ENCODE measurements around the gene RFX3.

Gene RFX3

GRCh38 chr9:3475300-3476020, 50.3 kb downstream of the RFX3 start:
- no peak for FAIRE-seq

DNA sequence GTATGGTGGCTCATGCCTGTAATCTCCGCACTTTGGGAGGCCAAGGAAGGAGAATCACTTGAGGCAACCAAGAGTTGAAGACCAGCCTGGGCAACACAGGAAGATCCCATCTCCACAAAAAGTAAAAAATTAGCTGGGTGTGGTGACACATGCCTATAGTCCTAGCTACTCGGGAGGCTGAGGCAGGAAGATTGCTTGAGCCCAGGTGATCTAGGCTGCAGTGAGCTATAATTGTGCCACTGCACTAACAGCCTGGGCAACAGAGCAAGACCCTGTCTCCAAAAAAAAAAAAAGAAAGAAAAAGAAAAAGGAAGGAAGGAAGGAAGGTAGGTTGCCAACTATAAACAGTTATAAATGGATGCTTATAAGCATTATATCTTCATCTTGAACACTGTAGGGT, 51.0 kb downstream of the RFX3 start:
- no peak for FAIRE-seq

DNA sequence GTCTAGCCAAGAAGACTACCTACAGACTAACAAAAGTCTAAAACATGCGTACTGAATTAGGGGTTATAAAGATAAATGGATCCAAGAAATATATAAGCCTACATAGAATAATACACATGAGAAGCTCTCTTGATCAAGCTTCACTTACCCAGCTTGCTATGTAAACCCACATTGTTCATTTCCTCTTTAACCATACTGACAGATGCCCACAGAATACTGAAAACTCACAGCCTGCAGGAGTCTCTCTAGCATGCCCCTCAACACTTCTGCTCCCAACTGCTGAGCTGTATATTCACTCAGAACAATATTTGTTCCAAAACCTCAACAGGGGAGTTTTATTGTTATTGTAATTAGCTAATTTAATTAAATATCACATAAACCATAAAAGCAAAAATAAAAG, 52.4 kb downstream of the RFX3 start:
- FAIRE-seq = no peak

GRCh38 chr9:3471883-3472282, 53.9 kb downstream of the RFX3 start:
- FAIRE-seq = no peak

- FAIRE-seq = peak; percentile 49
Observed at GRCh38 chr9:3468421-3469205, 57.2 kb downstream of the RFX3 start.

DNA sequence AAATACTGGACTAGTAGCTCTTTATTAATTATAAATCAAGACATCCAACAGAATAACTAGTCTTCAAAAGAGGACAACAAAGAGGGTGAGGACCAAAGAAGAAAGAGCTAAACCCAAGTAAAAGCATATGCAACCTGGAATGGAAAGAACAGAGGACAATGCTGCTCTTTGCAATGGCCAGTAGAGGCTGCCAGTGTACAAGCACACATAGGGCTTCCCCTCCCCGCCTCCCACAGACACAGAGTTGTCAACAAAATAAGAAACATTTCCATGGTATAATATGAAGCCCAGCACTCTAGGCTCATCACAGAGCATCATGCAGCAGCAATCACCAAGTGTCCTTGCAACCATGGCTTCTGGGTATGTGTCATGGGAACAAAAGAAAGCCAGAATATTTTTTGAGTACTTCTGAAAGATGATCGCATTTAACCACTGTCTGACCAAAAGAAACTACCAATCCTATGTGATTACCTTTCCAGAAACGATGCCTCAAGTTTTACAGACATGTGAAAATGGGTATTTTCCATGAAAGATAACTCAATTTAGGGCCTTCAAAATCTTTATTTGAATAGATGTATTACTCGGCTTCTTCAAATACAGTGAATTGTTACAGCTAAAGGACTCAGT, 58.1 kb downstream of the RFX3 start:
- peak; percentile 40 for FAIRE-seq

DNA sequence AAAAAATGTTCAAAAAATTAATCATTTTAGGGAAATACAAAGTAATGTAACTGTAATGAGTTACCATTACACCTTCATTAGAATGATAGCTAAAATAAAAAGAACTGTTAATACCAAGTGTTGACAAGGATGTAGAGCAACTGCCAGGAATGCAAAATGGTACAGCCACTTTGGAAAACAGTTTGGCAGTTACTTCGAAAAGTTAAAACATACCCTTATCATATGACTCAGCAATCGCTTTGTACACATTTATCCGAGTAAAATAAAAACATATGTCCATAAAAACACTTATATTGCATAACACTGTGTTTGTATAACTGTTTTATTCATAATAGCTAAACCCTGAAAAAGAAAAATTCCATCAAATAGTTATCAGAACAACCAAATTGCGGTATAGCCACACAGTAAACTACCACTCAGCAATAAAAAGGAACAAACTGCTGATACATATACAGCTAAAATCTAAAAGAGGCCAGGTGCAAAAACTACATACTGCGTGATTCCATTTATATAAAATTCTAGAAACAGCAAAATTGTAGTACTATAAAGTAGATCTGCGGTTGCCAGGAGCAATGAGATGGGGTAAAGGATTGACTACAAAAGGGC, 61.7 kb downstream of the RFX3 start:
- FAIRE-seq = no peak

GRCh38 chr9:3458806-3459475, 66.9 kb downstream of the RFX3 start:
- FAIRE-seq = no peak

DNA sequence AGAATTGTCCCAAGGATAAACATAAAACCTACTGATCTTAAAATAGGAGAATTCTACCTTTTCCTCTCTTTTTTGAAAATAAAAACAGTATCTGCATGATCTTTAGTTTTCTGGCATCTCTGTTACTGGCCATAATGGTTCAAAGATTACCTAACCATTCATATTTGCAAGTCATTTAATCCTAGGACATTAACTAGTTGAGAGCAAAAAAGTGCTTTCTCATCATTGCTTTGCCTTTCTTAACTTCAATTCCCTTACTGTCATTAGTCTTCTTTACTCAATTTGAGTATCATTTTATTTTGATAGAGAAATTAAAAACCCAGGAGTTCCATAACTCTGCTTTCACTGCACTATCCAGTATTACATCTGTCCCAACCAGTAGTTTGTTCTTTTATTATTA, 68.6 kb downstream of the RFX3 start:
- FAIRE-seq = no peak

DNA sequence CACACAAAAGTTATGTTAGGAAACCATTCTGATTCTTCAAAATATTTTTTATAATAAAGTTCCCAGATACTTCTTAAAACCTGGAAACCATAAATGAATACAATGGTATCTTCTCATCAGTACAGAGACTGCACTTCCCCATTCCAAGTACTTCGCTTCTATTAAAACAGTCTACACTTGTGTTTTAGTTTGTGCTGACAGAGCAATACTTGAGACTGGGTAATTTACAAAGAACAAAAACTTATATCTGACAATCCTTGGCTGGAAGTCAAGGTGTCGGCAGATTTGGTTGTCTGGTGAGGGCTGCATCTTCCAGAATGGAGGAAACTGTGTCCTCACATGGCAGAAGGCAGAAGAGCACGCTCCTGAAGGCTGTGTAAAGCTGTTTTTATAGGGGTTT, 70.1 kb downstream of the RFX3 start:
- FAIRE-seq = no peak

DNA sequence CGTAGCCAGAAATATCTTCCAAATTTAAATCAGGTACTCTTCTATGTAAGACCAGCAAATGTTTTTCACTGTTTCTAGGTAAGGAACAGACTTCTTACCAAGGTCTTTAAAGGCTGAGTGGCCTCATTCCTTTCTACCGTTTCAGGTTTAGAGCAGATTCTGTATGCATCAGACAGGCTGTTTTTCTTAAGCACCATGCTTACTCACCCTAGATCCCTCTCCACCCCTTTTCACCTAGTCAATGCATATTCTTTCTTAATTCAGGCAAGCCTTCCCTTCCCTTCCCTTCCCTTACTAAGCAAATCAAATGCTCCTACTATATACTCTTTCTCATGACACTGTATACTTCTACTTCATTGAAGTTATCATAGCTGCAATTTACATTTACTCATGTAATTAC, 70.7 kb downstream of the RFX3 start:
- FAIRE-seq = no peak

- no peak for FAIRE-seq
Observed at GRCh38 chr9:3451956-3452355, 73.8 kb downstream of the RFX3 start.

DNA sequence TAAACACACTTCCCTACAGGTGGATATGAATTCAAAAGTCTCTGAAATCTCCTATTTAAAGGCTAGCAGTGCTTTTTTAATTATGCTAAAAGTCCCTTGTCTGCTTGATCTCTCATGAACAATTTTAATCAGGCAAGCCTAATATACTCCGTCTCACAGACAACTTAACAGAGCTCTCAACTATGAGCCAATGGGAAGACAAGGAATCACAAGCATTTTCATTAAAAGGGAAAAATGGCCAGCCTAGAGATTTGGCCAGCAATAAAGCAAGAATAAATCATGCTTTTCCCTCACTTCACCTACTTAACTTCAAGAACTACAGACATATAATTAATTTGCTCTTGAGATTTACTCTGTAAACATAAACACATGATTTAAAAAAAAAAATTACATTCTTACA, 78.0 kb downstream of the RFX3 start:
- FAIRE-seq = no peak

GRCh38 chr9:3447143-3447542, 78.7 kb downstream of the RFX3 start:
- no peak for FAIRE-seq

DNA sequence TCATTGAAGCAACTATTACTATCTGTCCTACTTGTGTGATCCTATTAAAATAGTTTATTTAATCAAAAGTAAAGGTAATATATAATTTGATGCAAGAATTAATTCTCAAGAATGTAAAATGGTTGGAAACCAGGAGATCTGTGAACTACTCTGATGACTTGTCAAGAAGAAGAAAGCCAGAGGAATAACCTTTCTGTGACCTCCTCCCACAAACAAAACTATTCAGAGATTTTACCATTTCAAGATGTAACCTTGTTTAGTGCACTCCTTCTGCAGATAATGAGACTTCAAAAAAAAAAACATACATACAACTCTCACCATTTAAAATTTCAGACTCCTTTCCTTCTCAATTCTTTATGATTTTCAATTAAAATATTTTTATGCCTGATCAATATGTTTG, 79.5 kb downstream of the RFX3 start:
- FAIRE-seq = no peak

DNA sequence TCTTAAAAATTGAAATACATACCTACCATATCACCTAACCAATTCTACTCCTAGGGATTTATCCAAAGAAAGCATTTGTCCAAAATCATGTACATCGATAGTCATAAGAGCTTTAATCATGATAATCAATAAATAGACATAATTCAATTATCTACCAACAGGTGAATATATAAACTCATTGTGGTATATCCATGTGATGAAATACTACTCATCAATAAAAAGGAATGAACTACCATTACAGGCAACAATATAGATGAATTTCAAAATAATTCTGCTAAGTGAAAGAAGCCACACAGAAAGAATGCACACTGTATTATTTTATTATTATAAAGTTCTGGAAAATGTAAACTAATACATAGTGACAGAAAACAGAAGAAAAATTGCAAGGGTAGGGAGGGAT, 81.8 kb downstream of the RFX3 start:
- FAIRE-seq = no peak

DNA sequence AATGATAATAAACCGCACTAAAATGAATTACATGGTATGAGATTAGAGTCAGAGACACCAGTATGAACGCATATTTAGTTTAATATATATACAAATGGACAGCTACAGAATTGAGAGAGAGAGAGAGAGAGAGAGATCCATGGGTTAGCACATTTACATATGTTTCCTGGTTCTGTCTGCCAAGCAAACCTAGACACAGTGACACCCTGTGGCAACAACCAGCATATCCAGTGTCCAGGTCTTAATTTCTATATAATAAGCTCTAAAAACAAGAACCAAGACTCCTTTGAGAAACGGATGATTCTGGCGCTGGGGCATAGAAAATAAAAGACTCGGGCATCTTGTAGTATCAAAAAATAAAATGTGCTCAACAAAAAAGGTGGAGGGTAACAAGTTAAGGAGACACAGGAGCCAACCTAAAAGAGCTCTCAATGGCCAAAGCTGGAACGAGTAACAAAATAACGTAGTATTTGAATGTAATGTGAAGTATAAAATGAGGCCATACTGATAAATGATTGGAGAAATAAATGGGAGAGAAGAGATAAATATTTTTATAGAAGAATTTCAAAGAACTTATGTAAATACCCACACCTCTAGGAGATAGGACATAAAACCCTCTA, 84.5 kb downstream of the RFX3 start:
- peak; percentile 13 for FAIRE-seq

DNA sequence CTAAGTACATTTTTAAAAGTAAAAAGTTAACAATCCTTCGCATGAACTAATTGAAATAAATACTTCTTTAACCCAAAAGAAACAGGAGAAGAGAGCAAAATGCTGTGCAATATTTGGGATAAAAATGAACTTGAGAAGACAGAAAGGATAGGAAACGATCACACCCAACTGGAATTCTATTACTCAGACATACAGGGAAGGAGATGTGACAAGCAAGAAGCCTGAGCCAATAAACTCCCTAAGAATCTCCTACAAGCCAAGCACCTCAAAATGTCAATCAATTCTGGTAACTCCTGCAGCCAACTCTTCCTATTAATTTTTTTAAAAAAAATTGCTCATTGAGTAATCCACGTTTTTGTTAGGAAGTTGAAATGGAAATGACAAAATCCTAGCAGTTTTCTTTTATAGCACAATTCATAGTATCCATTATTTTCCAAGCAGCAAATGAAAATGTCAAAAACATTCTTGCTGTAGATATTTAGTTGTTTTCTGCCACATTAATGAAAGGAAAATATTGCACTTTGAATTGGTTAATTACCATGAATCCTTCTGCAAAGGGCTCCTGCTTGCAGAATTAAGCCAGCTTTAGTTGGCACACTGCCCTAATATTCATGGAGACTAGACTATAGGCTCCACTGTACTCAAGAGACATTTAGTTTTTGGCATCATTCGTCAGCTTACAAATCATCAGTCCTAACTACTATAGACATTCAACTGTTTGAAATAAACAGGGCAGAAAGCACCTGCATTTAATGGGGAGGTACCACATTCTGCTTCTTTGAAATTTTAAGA, 89.0 kb downstream of the RFX3 start:
- FAIRE-seq = no peak

- FAIRE-seq = no peak
Observed at GRCh38 chr9:3435732-3436131, 90.1 kb downstream of the RFX3 start.

DNA sequence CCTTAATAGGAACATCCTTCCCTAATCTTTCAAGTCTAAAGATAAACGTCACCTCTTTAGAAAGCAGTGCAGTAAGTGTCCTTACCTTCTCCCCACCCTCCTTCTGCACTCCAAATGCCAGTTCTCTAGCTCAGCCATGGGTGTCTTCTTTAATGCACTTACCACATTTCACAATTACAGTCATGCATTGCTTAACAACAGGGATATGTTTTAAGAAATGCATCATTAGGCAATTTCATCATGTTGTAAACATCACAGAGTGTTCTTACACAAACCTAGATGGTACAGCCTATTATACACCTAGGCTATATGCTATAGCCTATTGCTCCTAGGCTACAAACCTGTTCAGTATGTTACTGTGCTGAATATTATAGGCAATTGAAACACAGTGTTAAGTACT, 91.2 kb downstream of the RFX3 start:
- no peak for FAIRE-seq

DNA sequence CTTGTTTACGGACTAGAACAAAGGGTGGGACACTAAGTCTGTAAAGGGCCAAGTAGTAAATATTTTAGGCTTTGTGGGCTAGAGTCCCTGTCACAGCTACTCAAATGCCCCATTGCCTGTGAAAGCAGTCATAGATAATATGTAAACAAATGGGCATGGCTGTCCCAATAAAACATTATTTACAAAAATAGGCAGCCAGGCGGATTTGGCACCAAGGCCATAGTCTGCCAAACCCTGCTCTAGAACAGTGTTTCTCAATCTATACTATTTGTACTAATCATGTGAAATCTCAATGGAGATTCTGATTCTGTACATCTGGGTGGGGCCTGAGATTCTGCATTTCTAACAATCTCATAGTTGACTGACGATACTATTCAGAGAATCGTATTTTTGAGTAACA, 92.0 kb downstream of the RFX3 start:
- no peak for FAIRE-seq

DNA sequence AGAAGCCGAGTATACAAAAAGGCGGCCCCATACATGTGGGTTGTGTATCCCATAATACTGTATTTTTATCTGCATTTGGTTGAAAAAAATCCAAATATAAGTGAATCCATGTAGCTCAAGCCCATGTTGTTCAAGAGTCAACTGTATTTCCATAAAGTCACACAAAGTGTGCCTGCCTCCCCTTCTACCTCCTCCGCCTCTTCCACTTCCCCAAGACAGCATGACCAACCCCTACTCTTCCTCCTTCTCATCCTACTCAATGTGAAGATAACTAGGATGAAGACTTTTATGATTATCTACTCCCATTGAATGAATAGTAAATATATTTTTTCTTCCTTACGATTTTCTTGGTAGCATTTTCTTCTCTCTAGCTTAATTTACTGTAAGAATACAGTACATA, 92.7 kb downstream of the RFX3 start:
- FAIRE-seq = no peak

Measured in TTC549 (cell line).